ENCODE data around the gene NEUROD4.
"Not testable (repeated sequence)": the region's sequence is repeated elsewhere in the genome, so short reads cannot be mapped to it uniquely, and the experiment has no call there.

Gene NEUROD4, protein sequence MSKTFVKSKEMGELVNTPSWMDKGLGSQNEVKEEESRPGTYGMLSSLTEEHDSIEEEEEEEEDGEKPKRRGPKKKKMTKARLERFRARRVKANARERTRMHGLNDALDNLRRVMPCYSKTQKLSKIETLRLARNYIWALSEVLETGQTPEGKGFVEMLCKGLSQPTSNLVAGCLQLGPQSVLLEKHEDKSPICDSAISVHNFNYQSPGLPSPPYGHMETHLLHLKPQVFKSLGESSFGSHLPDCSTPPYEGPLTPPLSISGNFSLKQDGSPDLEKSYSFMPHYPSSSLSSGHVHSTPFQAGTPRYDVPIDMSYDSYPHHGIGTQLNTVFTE

GRCh38 chr12:55019784-55020183 is at the start of gene NEUROD4:
Gene NEUROD4, plus strand, starts transcription at chr12:55019974. Its CDS starts 6,466 bp downstream, at chr12:55026440.
- Histone ChIP-seq H3K4me1 (ENCODE audit: insufficient read depth, low read length) (peaks cover 9% of the 10 kb centered on the region; the same call in 1 of the 2 replicates), H3K9me3 (ENCODE audit: control insufficient read depth, insufficient read depth, low read length) (no peaks in the 10 kb centered on the region), H3K36me3 (ENCODE audit: insufficient read depth, low read length) (no peaks in the 10 kb centered on the region), H3K9ac (ENCODE audit: low read depth, low read length) (peak within 1 kb of the TSS; percentile 44; the same call in 1 of the 2 replicates)

GRCh38 chr12:54970741-54971140 is 49.0 kb upstream of the NEUROD4 start:
- H3K4me1 ChIP-seq (ENCODE audit: insufficient read depth, low read length): no peaks in the 10 kb centered on the region
- H3K36me3 ChIP-seq (ENCODE audit: insufficient read depth, low read length): no peaks in the 10 kb centered on the region
- no peak overlapping the region for H3K9ac ChIP-seq (ENCODE audit: low read depth, low read length)
- no peaks in the 10 kb centered on the region for H3K9me3 ChIP-seq (ENCODE audit: control insufficient read depth, insufficient read depth, low read length)

DNA sequence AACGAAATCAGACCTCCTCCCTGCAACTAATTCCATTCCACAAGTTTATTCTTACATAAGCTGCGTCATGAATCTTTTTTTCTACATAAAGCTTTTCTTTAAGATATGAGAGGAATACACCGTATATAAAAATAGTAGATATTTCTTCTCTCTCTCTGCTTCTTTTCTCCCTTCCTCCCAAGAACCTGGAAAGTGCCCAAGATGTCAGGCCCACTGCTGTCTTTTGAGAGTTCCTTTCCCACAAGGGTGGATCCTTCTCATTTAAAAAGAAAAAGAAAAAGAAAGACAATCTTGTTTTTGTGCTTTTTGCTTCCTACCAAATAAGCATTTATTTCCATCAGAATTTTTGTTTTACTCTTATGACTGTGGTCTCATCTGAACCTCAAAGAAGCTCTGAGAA is 46.2 kb upstream of the NEUROD4 start:
- Histone ChIP-seq H3K9me3 (ENCODE audit: control insufficient read depth, insufficient read depth, low read length) (no peaks in the 10 kb centered on the region), H3K36me3 (ENCODE audit: insufficient read depth, low read length) (no peaks in the 10 kb centered on the region), H3K9ac (ENCODE audit: low read depth, low read length) (no peak overlapping the region), H3K4me1 (ENCODE audit: insufficient read depth, low read length) (peaks cover 6% of the 10 kb centered on the region)

DNA sequence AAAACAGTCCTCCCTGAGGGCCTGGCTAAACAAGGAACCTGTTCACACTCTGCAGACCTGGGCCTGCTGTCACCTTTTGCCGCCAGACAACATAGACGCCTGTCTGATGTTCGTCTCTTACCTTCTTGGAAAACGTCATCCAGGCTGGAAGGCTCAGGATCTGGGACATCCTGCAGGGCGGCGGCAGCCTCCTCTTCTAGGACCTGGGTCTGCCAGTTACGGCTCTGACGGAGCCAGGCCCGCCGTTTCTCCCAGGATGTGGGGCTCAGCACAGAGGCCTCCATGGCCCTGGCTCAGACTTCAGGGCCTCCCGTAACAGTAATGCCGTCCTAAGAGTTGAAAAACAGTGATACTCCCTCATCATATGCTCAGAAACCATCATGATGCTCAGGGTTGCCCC is 45.5 kb upstream of the NEUROD4 start:
- H3K36me3 ChIP-seq (ENCODE audit: insufficient read depth, low read length): no peaks in the 10 kb centered on the region
- H3K9me3 ChIP-seq (ENCODE audit: control insufficient read depth, insufficient read depth, low read length): no peaks in the 10 kb centered on the region
- H3K9ac ChIP-seq (ENCODE audit: low read depth, low read length): no peak overlapping the region
- peaks cover 6% of the 10 kb centered on the region for H3K4me1 ChIP-seq (ENCODE audit: insufficient read depth, low read length)

DNA sequence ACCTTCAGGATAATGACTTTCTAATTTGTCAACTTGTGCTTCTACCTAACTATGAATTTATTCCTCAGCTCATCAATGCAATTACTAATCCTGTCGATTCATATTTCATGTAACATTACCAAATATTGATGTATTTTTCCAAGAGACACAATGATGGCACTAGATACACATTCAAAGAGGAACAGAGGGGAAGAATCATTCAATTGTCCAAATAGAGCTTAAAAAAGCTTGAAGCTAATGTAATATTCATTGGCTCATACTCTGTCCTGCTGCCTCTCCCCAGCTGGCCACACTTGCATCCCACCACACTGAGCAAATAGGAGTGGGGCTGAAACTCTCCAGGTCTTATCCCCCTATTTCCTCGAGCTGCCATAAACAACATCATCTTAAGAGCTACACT is 44.5 kb upstream of the NEUROD4 start:
- H3K4me1 ChIP-seq (ENCODE audit: insufficient read depth, low read length): peaks cover 6% of the 10 kb centered on the region
- H3K9me3 ChIP-seq (ENCODE audit: control insufficient read depth, insufficient read depth, low read length): no peaks in the 10 kb centered on the region
- no peak overlapping the region for H3K9ac ChIP-seq (ENCODE audit: low read depth, low read length)
- H3K36me3 ChIP-seq (ENCODE audit: insufficient read depth, low read length): no peaks in the 10 kb centered on the region

DNA sequence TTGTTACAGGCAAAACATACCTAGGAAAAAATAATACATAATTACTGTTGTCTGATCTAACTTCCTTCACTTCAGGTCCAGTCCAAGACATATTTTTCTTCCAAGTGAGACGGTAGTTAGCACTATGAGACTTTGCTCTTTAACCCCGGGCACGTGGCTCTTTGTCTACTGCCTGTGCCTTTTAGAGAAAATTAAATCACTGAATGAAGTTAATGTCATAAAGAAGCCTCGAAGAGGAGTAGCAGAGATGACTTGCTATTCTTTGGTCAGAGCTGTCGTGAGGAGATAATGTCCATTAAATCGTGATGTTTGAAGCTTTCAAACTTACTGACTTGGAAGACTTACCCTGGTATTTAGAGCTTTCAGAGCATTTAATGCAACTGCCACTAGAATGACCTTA is 43.9 kb upstream of the NEUROD4 start:
- peaks cover 6% of the 10 kb centered on the region for H3K4me1 ChIP-seq (ENCODE audit: insufficient read depth, low read length)
- no peaks in the 10 kb centered on the region for H3K9me3 ChIP-seq (ENCODE audit: control insufficient read depth, insufficient read depth, low read length)
- H3K9ac ChIP-seq (ENCODE audit: low read depth, low read length): no peak overlapping the region
- no peaks in the 10 kb centered on the region for H3K36me3 ChIP-seq (ENCODE audit: insufficient read depth, low read length)

DNA sequence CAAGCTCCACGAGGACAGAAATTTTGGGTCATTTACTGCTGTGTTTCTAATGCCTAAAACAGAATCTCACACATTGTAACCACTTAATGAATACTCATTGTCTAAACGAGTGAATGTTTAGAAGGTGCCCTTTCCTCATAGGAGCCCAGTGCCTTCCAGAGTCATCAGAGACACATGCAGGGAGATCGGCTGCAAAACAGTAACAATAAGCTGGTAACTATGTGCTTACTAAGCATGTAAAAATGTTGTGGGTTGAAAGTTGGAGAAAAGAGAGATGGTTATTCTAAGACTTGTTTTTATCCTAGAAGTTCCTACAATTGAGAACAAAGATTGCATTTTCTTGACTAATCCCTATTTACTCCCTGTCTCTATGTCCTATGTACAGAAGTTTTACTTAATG is 42.6 kb upstream of the NEUROD4 start:
- Histone ChIP-seq H3K36me3 (ENCODE audit: insufficient read depth, low read length) (no peaks in the 10 kb centered on the region), H3K9me3 (ENCODE audit: control insufficient read depth, insufficient read depth, low read length) (no peaks in the 10 kb centered on the region), H3K4me1 (ENCODE audit: insufficient read depth, low read length) (peaks cover 6% of the 10 kb centered on the region), H3K9ac (ENCODE audit: low read depth, low read length) (no peak overlapping the region)

GRCh38 chr12:54977857-54978256 is 41.9 kb upstream of the NEUROD4 start:
- Histone ChIP-seq H3K9me3 (ENCODE audit: control insufficient read depth, insufficient read depth, low read length) (no peaks in the 10 kb centered on the region), H3K4me1 (ENCODE audit: insufficient read depth, low read length) (peaks cover 6% of the 10 kb centered on the region), H3K9ac (ENCODE audit: low read depth, low read length) (no peak overlapping the region)

DNA sequence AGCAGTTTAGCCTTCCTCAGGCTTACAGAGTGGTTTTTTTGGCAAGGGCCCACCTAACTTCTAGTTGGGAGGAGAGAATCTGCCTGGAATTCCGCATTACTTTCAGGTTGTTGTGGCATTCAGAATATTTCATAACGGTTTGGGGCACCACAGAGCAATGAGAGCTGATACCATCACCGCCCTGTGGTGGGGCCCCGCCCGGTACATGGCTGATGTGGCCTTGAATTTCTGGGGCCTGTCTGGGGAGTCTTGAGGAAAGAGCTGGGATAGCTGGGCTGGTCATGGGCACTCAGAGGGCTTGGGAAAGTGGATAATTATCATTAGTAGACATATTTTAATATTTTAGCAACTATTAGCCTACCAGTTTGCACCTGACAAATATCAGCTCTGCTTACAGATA is 39.4 kb upstream of the NEUROD4 start:
- no peaks in the 10 kb centered on the region for H3K9me3 ChIP-seq (ENCODE audit: control insufficient read depth, insufficient read depth, low read length)
- no peaks in the 10 kb centered on the region for H3K36me3 ChIP-seq (ENCODE audit: insufficient read depth, low read length)
- H3K9ac ChIP-seq (ENCODE audit: low read depth, low read length): no peak overlapping the region
- H3K4me1 ChIP-seq (ENCODE audit: insufficient read depth, low read length): peaks cover 6% of the 10 kb centered on the region

More at GRCh38 chr12:54977857-54978256, 41.9 kb upstream of the NEUROD4 start:
- no peaks in the 10 kb centered on the region for H3K36me3 ChIP-seq (ENCODE audit: insufficient read depth, low read length)

- Histone ChIP-seq H3K9ac (ENCODE audit: low read depth, low read length) (no peak overlapping the region), H3K36me3 (ENCODE audit: insufficient read depth, low read length) (no peaks in the 10 kb centered on the region), H3K4me1 (ENCODE audit: insufficient read depth, low read length) (peaks cover 3% of the 10 kb centered on the region; the same call in 1 of the 2 replicates), H3K9me3 (ENCODE audit: control insufficient read depth, insufficient read depth, low read length) (no peaks in the 10 kb centered on the region)
Observed at GRCh38 chr12:54981796-54982195, 38.0 kb upstream of the NEUROD4 start.

DNA sequence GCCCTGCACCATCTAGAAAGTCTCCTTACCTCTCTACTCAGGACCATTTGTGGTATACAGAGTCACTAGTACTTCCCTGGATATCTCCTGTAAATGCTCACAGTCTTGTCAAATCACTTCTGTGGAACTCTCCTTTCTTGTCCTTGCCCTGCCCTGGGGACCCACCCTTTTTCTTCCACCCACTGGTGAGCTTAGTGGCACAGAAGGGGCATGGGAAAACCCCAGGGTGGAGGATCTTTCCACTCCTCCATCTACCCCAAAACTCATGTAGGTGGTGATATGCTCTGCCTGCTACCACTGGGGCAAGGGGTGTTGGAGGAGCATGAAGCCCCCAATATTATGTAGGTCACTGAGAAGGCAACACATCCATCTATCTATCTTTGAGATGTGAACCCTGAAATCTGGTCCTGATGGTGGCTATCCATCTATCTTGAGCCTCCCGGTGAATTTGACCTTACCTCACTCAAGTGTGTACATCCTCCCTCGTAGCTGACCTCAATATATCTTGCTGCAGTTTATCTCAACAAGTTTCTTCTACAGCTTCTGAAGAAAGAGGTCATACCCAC is 36.2 kb upstream of the NEUROD4 start:
- Histone ChIP-seq H3K36me3 (ENCODE audit: insufficient read depth, low read length) (no peaks in the 10 kb centered on the region), H3K9ac (ENCODE audit: low read depth, low read length) (no peak overlapping the region), H3K4me1 (ENCODE audit: insufficient read depth, low read length) (no peaks in the 10 kb centered on the region), H3K9me3 (ENCODE audit: control insufficient read depth, insufficient read depth, low read length) (no peaks in the 10 kb centered on the region)

DNA sequence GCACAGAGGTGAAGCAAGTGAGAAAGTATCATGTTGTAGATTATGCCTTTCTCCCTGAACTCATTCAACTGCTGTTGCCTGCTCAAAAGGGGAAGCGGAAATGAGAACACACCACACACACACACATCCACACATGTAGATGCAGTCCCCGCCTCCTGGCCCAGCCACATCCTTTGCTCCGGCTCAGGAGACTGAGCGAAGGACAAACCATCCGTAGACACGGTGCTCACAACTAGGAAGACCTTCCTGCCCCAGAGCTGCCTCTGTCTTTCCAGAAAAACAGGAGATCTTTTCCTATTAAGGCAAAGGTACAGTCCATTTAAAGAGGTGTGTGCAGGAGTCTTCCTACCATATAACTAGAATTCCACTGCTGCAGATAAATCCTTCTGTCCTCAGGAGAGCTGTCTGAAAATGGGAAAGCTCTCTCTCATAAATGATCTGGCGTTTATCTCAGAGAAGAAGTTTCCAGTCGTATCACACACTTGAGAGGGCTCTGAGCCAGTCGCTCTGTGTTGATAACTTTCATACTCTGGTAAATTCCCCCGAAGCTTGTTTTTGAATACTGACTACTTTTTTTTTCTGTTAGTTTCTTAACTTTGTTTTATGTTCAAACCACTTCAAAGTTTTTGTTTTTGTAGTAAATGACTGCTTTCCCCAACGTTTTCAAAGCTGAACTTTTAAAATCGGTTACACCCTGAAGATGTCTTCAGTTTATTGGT is 35.0 kb upstream of the NEUROD4 start, which contains the start of gene TESPA1:
TSS of gene TESPA1 (minus strand) at position 105 of the 719 bp plus-strand sequence. CDS start 10,200 bp downstream, outside the sequence.
- Histone ChIP-seq H3K4me1 (ENCODE audit: insufficient read depth, low read length) (no peaks in the 10 kb centered on the region), H3K9ac (ENCODE audit: low read depth, low read length) (no peak within 1 kb of the TSS), H3K36me3 (ENCODE audit: insufficient read depth, low read length) (no peaks in the 10 kb centered on the region), H3K9me3 (ENCODE audit: control insufficient read depth, insufficient read depth, low read length) (no peaks in the 10 kb centered on the region)

GRCh38 chr12:54986773-54987172 is 33.0 kb upstream of the NEUROD4 start:
- not testable (repeated sequence) for H3K4me1 ChIP-seq (ENCODE audit: insufficient read depth, low read length); H3K9ac ChIP-seq (ENCODE audit: low read depth, low read length); H3K9me3 ChIP-seq (ENCODE audit: control insufficient read depth, insufficient read depth, low read length); H3K36me3 ChIP-seq (ENCODE audit: insufficient read depth, low read length)

DNA sequence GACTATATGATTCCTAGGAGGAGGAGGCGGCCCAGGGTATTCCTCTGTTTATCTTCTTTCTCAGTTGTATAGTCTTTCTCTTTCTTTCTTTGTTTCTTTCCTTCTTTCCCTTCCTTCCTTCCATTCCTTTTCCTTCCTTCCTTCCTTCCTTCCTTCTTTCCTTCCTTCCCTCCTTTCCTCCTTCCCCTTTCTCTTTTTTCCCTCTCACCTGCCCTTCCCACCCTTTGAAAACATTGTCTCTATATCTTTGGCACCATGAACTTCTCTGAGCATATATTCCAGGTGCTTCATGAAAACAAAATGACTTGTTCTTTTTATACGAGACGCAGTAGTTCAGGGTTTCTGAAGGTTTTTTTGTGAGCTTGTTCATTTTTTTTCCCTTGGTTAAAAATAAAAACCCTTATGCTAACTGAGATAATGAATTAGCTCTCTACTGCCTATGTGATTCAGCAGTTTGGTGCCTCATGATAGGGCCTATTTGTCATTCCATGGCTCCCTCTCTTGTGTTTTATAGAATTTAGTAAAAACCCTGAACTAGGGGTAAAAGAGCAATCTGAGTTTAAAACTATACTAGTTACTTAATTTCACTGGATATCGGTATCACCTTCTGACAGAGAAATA is 32.1 kb upstream of the NEUROD4 start:
- Histone ChIP-seq H3K9ac (ENCODE audit: low read depth, low read length) (no peak overlapping the region), H3K4me1 (ENCODE audit: insufficient read depth, low read length) (no peaks in the 10 kb centered on the region), H3K36me3 (ENCODE audit: insufficient read depth, low read length) (no peaks in the 10 kb centered on the region), H3K9me3 (ENCODE audit: control insufficient read depth, insufficient read depth, low read length) (no peaks in the 10 kb centered on the region)
